GM23338 (cell line): ENCODE measurements around the gene MOB2. TPM values are rescaled to one million over a fixed set of nuclear protein-coding genes. Genes with fewer than 3 reads are reported as not detected.
"Not testable (repeated sequence)": the region's sequence is repeated elsewhere in the genome, so short reads cannot be mapped to it uniquely, and the experiment has no call there.

Experiments used
- ATAC-seq: fragments of 200-7000 bp; cut with Tn5 transposase; 3 replicates; pipeline ENCODE4 v1.9.1; 2020
- DNase-seq: peaks from one replicate; pipeline ENCODE4 v3.0.0-alpha.2; 2015; ENCODE audit warnings: low spot score
- H2AFZ ChIP-seq: fragments of 200-600 bp; sonication (generic); 2 replicates; pipeline ENCODE4 v1.8.0; 2016; ENCODE audit warnings: antibody characterized with exemption, mild to moderate bottlenecking, moderate library complexity
- H3F3A ChIP-seq: fragments of 200-600 bp; sonication (generic); replicated peaks from 2 replicates; pipeline ENCODE4 v1.8.0; 2017; ENCODE audit warnings: antibody characterized with exemption, mixed run types, low read depth
- H3K27ac ChIP-seq: fragments of 200-600 bp; sonication (generic); 2 replicates; pipeline ENCODE4 v1.6.1; 2016; ENCODE audit warnings: low read depth
- H3K27me3 ChIP-seq: fragments of 200-600 bp; sonication (generic); 2 replicates; pipeline ENCODE4 v1.8.0; 2016; ENCODE audit warnings: mild to moderate bottlenecking, mixed run types, moderate library complexity; ENCODE audit not compliant: insufficient read depth
- H3K36me3 ChIP-seq: fragments of 200-600 bp; sonication (generic); 2 replicates; pipeline ENCODE4 v1.8.0; 2016; ENCODE audit warnings: mild to moderate bottlenecking; ENCODE audit not compliant: insufficient read depth
- H3K4me1 ChIP-seq: fragments of 200-600 bp; sonication (generic); 2 replicates; pipeline ENCODE4 v1.8.0; 2016; ENCODE audit warnings: mild to moderate bottlenecking, moderate library complexity; ENCODE audit not compliant: insufficient read depth
- H3K4me2 ChIP-seq: fragments of 200-600 bp; sonication (generic); 2 replicates; pipeline ENCODE4 v1.7.1; 2017; ENCODE audit warnings: mixed run types
- H3K4me3 ChIP-seq: fragments of 200-600 bp; sonication (generic); 2 replicates; pipeline ENCODE4 v1.6.1; 2016; ENCODE audit warnings: mixed run types
- H3K79me2 ChIP-seq: fragments of 200-600 bp; sonication (generic); replicated peaks from 2 replicates; pipeline ENCODE4 v1.8.0; 2017; ENCODE audit warnings: mild to moderate bottlenecking; ENCODE audit not compliant: insufficient read depth
- H3K9me2 ChIP-seq: fragments of 200-600 bp; sonication (generic); 2 replicates; pipeline ENCODE4 v1.8.0; 2017; ENCODE audit not compliant: insufficient read depth
- H4K20me1 ChIP-seq: fragments of 200-600 bp; sonication (generic); replicated peaks from 2 replicates; pipeline ENCODE4 v1.8.0; 2017; ENCODE audit warnings: mild to moderate bottlenecking; ENCODE audit not compliant: insufficient read depth
- H3K27ac Mint-ChIP-seq: 2 replicates; pipeline ENCODE4 v1.8.0; 2020; ENCODE audit warnings: inconsistent platforms, mild to moderate bottlenecking, moderate library complexity, mixed read lengths
- H3K27me3 Mint-ChIP-seq: 3 replicates; pipeline ENCODE4 v1.8.0; 2022; ENCODE audit warnings: low read depth, mild to moderate bottlenecking, moderate library complexity, mixed read lengths, inconsistent platforms; ENCODE audit not compliant: insufficient read depth, poor library complexity
- H3K36me3 Mint-ChIP-seq: 3 replicates; pipeline ENCODE4 v1.8.0; 2021; ENCODE audit warnings: low read depth, mild to moderate bottlenecking, inconsistent platforms, moderate library complexity, mixed read lengths
- H3K4me1 Mint-ChIP-seq: 3 replicates; pipeline ENCODE4 v1.8.0; 2020; ENCODE audit warnings: mild to moderate bottlenecking, inconsistent platforms, mixed read lengths
- H3K4me3 Mint-ChIP-seq: 3 replicates; pipeline ENCODE4 v1.8.0; 2021; ENCODE audit warnings: moderate library complexity, mild to moderate bottlenecking, inconsistent platforms, mixed read lengths
- H3K9me3 Mint-ChIP-seq: 3 replicates; pipeline ENCODE4 v1.8.0; 2020; ENCODE audit warnings: moderate library complexity, mild to moderate bottlenecking, inconsistent platforms, mixed read lengths
- CREB1 ChIP-seq: fragments of 250-450 bp; sonication (Bioruptor Pico); IDR thresholded peaks from 2 replicates; pipeline ENCODE4 v1.5.0; 2020; ENCODE audit warnings: low read depth, mild to moderate bottlenecking, moderate library complexity
- CTCF ChIP-seq, 2 experiments: fragments of 200-600 bp in 1 of 2; sonication (generic) in 1 of 2; conservative IDR thresholded peaks; 2 replicates each; pipeline versions ENCODE4 v1.5.1 to v1.6.1; 2016 to 2017; ENCODE audit warnings: antibody characterized with exemption in 2 of 2, low read depth in 2 of 2, mild to moderate bottlenecking in 2 of 2, moderate library complexity in 1 of 2
- EZH2phosphoT487 ChIP-seq: fragments of 200-600 bp; sonication (generic); IDR thresholded peaks from one replicate; pipeline ENCODE4 v1.8.1; 2018; ENCODE audit warnings: antibody characterized with exemption; ENCODE audit not compliant: unreplicated experiment
- POLR2AphosphoS5 ChIP-seq: IDR thresholded peaks from 2 replicates; pipeline ENCODE4 v1.6.1; 2016; ENCODE audit warnings: antibody characterized with exemption, low read depth
- STAT1 ChIP-seq: IDR thresholded peaks from one replicate; pipeline ENCODE4 v1.6.1; 2016; ENCODE audit warnings: antibody characterized with exemption; ENCODE audit not compliant: unreplicated experiment
- ZNF114 ChIP-seq: fragments of 250-450 bp; sonication (Bioruptor Pico); IDR thresholded peaks from 2 replicates; pipeline ENCODE4 v1.5.0; 2020; ENCODE audit warnings: mild to moderate bottlenecking, moderate library complexity
- polyA plus RNA-seq: library from polyadenylated mRNA; unstranded; fragments of >200 nt; fragmentation: Nextera tagmentation; extraction: Ambion mirVana; gene quantifications from 2 replicates; pipeline ENCODE4 v1.2.1, GENCODE V29; 2016
- total RNA-seq: library from RNA; depleted of rRNA; stranded (reverse); fragments of >200 nt; shearing (Covaris generic); gene quantifications from 2 replicates; pipeline ENCODE4 v1.2.3, GENCODE V29; 2014
- TF ChIP-seq, protein P1 (sequence below): IDR thresholded peaks from one replicate; pipeline ENCODE4 v1.6.1; 2018; ENCODE audit warnings: antibody characterized with exemption; ENCODE audit not compliant: unreplicated experiment

MOB2 gene
- total and polyA plus RNA-seq, 2 experiments from 2014 or later: 10.1 to 19.7 TPM

DNA sequence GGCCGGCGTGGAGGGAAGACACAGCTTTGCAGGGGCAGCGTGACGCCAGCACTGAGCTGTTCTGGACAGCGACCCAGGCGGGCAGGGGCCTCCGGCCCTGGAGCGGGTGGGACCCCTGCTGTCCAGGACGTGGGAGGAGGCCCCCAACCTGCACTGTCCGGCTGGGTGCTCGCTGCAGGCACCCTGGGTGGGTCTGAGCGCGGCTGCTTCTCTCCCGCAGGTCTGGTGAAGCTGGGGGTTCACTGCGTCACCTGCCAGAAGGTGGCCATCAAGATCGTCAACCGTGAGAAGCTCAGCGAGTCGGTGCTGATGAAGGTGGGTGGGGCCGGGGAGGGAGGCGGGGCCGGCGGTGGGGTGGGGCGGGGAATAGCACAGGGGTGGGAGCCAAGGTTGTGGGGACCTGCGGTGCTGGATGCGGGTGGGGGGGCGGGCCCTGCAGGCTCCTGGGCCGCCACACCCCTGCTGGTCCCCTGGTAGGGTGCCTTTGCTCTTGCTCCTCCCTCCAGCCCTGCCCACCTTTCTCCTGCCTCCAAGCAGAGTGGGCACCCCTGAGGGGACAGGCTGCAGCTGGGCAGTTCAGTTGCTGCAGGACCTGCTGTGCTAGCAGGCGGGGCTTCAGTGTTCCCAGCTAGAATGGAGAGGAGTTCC, 50.6 kb downstream of the MOB2 start:
- no peaks in the 10 kb centered on the region; the same call in 2 of the 3 replicates for H3K9me3 Mint-ChIP-seq
- Histone ChIP-seq H4K20me1 (no peaks in the 10 kb centered on the region; the same call in 1 of the 2 replicates), H3K27me3 (no peaks in the 10 kb centered on the region), H2AFZ (no peak overlapping the region), H3K79me2 (no peaks in the 10 kb centered on the region), H3K4me1 (no peaks in the 10 kb centered on the region), H3K4me3 (no peak overlapping the region), H3K36me3 (no peaks in the 10 kb centered on the region), H3F3A (no peaks in the 10 kb centered on the region), H3K4me2 (no peak overlapping the region), H3K27ac (no peak overlapping the region), H3K9me2 (no peaks in the 10 kb centered on the region)
- TF ChIP-seq, protein P1, sequence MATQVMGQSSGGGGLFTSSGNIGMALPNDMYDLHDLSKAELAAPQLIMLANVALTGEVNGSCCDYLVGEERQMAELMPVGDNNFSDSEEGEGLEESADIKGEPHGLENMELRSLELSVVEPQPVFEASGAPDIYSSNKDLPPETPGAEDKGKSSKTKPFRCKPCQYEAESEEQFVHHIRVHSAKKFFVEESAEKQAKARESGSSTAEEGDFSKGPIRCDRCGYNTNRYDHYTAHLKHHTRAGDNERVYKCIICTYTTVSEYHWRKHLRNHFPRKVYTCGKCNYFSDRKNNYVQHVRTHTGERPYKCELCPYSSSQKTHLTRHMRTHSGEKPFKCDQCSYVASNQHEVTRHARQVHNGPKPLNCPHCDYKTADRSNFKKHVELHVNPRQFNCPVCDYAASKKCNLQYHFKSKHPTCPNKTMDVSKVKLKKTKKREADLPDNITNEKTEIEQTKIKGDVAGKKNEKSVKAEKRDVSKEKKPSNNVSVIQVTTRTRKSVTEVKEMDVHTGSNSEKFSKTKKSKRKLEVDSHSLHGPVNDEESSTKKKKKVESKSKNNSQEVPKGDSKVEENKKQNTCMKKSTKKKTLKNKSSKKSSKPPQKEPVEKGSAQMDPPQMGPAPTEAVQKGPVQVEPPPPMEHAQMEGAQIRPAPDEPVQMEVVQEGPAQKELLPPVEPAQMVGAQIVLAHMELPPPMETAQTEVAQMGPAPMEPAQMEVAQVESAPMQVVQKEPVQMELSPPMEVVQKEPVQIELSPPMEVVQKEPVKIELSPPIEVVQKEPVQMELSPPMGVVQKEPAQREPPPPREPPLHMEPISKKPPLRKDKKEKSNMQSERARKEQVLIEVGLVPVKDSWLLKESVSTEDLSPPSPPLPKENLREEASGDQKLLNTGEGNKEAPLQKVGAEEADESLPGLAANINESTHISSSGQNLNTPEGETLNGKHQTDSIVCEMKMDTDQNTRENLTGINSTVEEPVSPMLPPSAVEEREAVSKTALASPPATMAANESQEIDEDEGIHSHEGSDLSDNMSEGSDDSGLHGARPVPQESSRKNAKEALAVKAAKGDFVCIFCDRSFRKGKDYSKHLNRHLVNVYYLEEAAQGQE: peak; percentile 66
- TF ChIP-seq STAT1: no peak
- no peaks in the 10 kb centered on the region; the same call in 1 of the 3 replicates for H3K4me1 Mint-ChIP-seq
- H3K4me3 Mint-ChIP-seq: no peak overlapping the region
- no peaks in the 10 kb centered on the region for H3K36me3 Mint-ChIP-seq
- no peak overlapping the region for H3K27ac Mint-ChIP-seq
- peaks cover 1% of the 10 kb centered on the region for H3K27me3 Mint-ChIP-seq
- ATAC-seq (peak; percentile 62), DNase-seq (peak; percentile 60)

GRCh38 chr11:1435479-1435819, 51.1 kb downstream of the MOB2 start:
- not testable (repeated sequence) for H3K79me2 ChIP-seq, H3K4me3 ChIP-seq, ATAC-seq, H3K4me3 Mint-ChIP-seq, H3K36me3 Mint-ChIP-seq, H3K9me2 ChIP-seq, H3K4me1 Mint-ChIP-seq, H3K36me3 ChIP-seq, H3K9me3 Mint-ChIP-seq, H3F3A ChIP-seq, H2AFZ ChIP-seq, H4K20me1 ChIP-seq, H3K27ac ChIP-seq, H3K4me2 ChIP-seq, H3K27ac Mint-ChIP-seq, DNase-seq, H3K27me3 Mint-ChIP-seq, H3K27me3 ChIP-seq, H3K4me1 ChIP-seq

DNA sequence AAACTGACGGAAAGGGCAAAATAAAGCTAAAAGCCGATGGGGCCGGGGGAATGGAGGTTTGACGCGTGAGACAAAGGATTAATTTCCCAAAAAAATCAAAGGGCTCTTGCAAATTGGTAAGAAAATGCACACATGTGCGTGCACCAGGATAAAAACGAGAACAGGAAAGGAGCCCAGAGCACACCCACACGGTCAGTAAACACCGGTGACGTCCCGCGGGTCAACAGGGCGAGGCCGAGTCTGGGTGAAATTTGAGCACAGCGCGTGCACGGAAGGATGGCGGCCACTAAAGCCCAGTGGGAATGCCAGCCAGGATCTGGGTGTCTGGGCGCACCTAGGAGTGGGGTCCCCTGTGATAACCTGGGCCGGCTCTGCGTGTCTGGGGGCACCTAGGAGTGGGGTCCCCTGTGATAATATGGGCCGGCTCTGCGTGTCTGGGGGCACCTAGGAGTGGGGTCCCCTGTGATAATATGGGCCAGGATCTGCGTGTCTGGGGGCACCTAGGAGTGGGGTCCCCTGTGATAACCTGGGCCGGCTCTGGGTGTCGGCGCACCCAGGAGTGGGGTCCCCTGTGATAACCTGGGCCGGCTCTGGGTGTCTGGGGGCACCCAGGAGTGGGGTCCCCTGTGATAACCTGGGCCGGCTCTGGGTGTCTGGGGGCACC, 52.5 kb downstream of the MOB2 start:
- H3K27me3 Mint-ChIP-seq: no peaks in the 10 kb centered on the region
- H3K27ac Mint-ChIP-seq: no peak overlapping the region
- H3K36me3 ChIP-seq: no peaks in the 10 kb centered on the region
- no peak overlapping the region for H2AFZ ChIP-seq
- peaks cover under 1% of the 10 kb centered on the region; the same call in 1 of the 2 replicates for H3K79me2 ChIP-seq
- ATAC-seq (no peak), DNase-seq (no peak)
- no peaks in the 10 kb centered on the region; the same call in 1 of the 3 replicates for H3K4me1 Mint-ChIP-seq
- peaks cover 2% of the 10 kb centered on the region; the same call in 1 of the 3 replicates for H3K36me3 Mint-ChIP-seq
- H3K4me3 Mint-ChIP-seq: no peak overlapping the region; the same call in 2 of the 3 replicates
- H3K27me3 ChIP-seq: no peaks in the 10 kb centered on the region
- no peaks in the 10 kb centered on the region for H3F3A ChIP-seq
- no peaks in the 10 kb centered on the region for H3K9me2 ChIP-seq
- H3K9me3 Mint-ChIP-seq: no peaks in the 10 kb centered on the region
- no peak overlapping the region for H3K4me3 ChIP-seq
- H3K27ac ChIP-seq: no peak overlapping the region
- no peaks in the 10 kb centered on the region for H3K4me1 ChIP-seq
- TF ChIP-seq POLR2AphosphoS5 (no peak), EZH2phosphoT487 (no peak), CREB1 (CRISPR knock-in tag) (no peak), ZNF114 (CRISPR knock-in tag) (no peak), STAT1 (no peak), CTCF (conservative IDR thresholded peaks at IDR 0.05; ENCODE audit: low read depth in 2 of 2) (no peak)
- TF ChIP-seq, protein P1: no peak
- H4K20me1 ChIP-seq: no peaks in the 10 kb centered on the region; the same call in 1 of the 2 replicates
- no peak overlapping the region for H3K4me2 ChIP-seq
